ENCODE results near the gene SLC39A11.
"Not testable (repeated sequence)": the region's sequence is repeated elsewhere in the genome, so short reads cannot be mapped to it uniquely, and the experiment has no call there.

Gene SLC39A11

DNA sequence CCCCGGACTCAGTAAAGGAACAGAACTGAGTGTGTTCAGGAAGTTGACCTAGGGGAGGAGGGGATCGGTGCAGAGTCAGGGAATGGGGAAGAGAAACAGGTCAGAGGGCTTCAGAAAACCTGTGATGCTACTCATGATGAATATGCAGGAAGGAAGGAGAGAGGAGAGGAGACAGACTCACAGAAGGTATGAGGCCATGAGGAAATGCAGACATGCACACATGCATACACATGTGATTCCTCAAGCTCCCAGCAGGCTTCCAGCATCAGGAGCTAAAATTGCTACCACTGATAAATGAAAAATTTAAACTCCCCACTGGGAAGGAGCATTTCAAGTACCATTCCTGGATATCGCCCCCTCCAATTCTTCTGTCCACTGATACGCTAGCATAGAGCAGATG, 262.6 kb downstream of the SLC39A11 start:
- no peak for TF ChIP-seq ZNF70 (CRISPR knock-in tag; IDR thresholded peaks at IDR 0.05)
- TF ChIP-seq ESRRG (CRISPR knock-in tag; IDR thresholded peaks at IDR 0.05), result no peak
- TF ChIP-seq TCF4 (CRISPR knock-in tag; IDR thresholded peaks at IDR 0.05; ENCODE audit: borderline replicate concordance), result no peak
- TF ChIP-seq TOX (CRISPR knock-in tag; IDR thresholded peaks at IDR 0.05; ENCODE audit: borderline replicate concordance), result no peak
- TF ChIP-seq CSDC2 (CRISPR knock-in tag; IDR thresholded peaks at IDR 0.05), result no peak
- no peak for TF ChIP-seq ZNF565 (CRISPR knock-in tag; conservative IDR thresholded peaks at IDR 0.05; ENCODE audit: low read depth)
- no peak for ATAC-seq

- TF ChIP-seq RARB (CRISPR knock-in tag; IDR thresholded peaks at IDR 0.05) (no peak), ZFP30 (CRISPR knock-in tag; IDR thresholded peaks at IDR 0.05) (no peak), OSR1 (CRISPR knock-in tag; IDR thresholded peaks at IDR 0.05) (no peak), ESRRG (CRISPR knock-in tag; IDR thresholded peaks at IDR 0.05) (no peak)
- TF ChIP-seq, protein P1, sequence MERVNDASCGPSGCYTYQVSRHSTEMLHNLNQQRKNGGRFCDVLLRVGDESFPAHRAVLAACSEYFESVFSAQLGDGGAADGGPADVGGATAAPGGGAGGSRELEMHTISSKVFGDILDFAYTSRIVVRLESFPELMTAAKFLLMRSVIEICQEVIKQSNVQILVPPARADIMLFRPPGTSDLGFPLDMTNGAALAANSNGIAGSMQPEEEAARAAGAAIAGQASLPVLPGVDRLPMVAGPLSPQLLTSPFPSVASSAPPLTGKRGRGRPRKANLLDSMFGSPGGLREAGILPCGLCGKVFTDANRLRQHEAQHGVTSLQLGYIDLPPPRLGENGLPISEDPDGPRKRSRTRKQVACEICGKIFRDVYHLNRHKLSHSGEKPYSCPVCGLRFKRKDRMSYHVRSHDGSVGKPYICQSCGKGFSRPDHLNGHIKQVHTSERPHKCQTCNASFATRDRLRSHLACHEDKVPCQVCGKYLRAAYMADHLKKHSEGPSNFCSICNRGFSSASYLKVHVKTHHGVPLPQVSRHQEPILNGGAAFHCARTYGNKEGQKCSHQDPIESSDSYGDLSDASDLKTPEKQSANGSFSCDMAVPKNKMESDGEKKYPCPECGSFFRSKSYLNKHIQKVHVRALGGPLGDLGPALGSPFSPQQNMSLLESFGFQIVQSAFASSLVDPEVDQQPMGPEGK (CRISPR knock-in tag; IDR thresholded peaks at IDR 0.05; ENCODE audit: borderline replicate concordance), result no peak
- no peak for ATAC-seq
Measured at GRCh38 chr17:72826602-72827001, 265.9 kb downstream of the SLC39A11 start.

DNA sequence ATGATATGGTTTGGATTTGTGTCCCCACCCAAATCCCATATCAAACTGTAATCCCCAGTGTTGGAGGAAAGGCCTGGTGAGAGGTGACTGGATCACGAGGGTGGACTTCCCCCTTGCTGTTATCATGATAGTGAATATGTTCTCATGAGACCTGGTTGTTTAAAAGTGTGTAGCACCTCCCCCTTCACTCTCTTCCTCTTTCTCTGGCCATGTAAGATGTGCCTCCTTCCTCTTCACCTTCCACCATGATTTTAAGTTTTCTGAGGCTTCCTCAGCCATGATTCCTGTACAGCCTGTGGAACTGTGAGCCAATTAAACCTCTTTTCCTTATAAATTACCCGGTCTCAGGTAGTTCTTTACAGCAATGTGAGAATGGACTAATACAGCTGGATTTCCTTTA, 266.4 kb downstream of the SLC39A11 start:
- not testable (repeated sequence) for ATAC-seq

GRCh38 chr17:72825218-72825617, 267.3 kb downstream of the SLC39A11 start:
- TF ChIP-seq, protein P2, sequence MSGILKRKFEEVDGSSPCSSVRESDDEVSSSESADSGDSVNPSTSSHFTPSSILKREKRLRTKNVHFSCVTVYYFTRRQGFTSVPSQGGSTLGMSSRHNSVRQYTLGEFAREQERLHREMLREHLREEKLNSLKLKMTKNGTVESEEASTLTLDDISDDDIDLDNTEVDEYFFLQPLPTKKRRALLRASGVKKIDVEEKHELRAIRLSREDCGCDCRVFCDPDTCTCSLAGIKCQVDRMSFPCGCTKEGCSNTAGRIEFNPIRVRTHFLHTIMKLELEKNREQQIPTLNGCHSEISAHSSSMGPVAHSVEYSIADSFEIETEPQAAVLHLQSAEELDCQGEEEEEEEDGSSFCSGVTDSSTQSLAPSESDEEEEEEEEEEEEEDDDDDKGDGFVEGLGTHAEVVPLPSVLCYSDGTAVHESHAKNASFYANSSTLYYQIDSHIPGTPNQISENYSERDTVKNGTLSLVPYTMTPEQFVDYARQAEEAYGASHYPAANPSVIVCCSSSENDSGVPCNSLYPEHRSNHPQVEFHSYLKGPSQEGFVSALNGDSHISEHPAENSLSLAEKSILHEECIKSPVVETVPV (CRISPR knock-in tag; IDR thresholded peaks at IDR 0.05), result no peak
- no peak for TF ChIP-seq RARB (CRISPR knock-in tag; IDR thresholded peaks at IDR 0.05)
- no peak for TF ChIP-seq CSDC2 (CRISPR knock-in tag; IDR thresholded peaks at IDR 0.05)
- TF ChIP-seq PPARA (CRISPR knock-in tag; IDR thresholded peaks at IDR 0.05; ENCODE audit: borderline replicate concordance), result no peak
- no peak for TF ChIP-seq ESRRG (CRISPR knock-in tag; IDR thresholded peaks at IDR 0.05)
- TF ChIP-seq, protein P1 (CRISPR knock-in tag; IDR thresholded peaks at IDR 0.05; ENCODE audit: borderline replicate concordance), result no peak
- no peak for TF ChIP-seq TCF4 (CRISPR knock-in tag; IDR thresholded peaks at IDR 0.05; ENCODE audit: borderline replicate concordance)
- no peak for TF ChIP-seq OSR1 (CRISPR knock-in tag; IDR thresholded peaks at IDR 0.05)
- no peak for TF ChIP-seq ZC3H10 (CRISPR knock-in tag; IDR thresholded peaks at IDR 0.05)
- no peak for TF ChIP-seq GLIS3 (CRISPR knock-in tag; IDR thresholded peaks at IDR 0.05)
- TF ChIP-seq, protein P3, sequence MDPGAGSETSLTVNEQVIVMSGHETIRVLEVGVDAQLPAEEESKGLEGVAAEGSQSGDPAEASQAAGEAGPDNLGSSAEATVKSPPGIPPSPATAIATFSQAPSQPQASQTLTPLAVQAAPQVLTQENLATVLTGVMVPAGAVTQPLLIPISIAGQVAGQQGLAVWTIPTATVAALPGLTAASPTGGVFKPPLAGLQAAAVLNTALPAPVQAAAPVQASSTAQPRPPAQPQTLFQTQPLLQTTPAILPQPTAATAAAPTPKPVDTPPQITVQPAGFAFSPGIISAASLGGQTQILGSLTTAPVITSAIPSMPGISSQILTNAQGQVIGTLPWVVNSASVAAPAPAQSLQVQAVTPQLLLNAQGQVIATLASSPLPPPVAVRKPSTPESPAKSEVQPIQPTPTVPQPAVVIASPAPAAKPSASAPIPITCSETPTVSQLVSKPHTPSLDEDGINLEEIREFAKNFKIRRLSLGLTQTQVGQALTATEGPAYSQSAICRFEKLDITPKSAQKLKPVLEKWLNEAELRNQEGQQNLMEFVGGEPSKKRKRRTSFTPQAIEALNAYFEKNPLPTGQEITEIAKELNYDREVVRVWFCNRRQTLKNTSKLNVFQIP (CRISPR knock-in tag; IDR thresholded peaks at IDR 0.05; ENCODE audit: borderline replicate concordance, low read depth), result no peak
- no peak for TF ChIP-seq ZNF8 (CRISPR knock-in tag; IDR thresholded peaks at IDR 0.05)
- TF ChIP-seq TSHZ2 (CRISPR knock-in tag; IDR thresholded peaks at IDR 0.05), result no peak
- TF ChIP-seq, protein P4, sequence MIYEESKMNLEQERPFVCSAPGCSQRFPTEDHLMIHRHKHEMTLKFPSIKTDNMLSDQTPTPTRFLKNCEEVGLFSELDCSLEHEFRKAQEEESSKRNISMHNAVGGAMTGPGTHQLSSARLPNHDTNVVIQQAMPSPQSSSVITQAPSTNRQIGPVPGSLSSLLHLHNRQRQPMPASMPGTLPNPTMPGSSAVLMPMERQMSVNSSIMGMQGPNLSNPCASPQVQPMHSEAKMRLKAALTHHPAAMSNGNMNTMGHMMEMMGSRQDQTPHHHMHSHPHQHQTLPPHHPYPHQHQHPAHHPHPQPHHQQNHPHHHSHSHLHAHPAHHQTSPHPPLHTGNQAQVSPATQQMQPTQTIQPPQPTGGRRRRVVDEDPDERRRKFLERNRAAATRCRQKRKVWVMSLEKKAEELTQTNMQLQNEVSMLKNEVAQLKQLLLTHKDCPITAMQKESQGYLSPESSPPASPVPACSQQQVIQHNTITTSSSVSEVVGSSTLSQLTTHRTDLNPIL (CRISPR knock-in tag; IDR thresholded peaks at IDR 0.05; ENCODE audit: low read depth), result no peak
- TF ChIP-seq BACH2 (CRISPR knock-in tag; IDR thresholded peaks at IDR 0.05; ENCODE audit: borderline replicate concordance), result no peak
- ATAC-seq, result no peak

- ATAC-seq, result not testable (repeated sequence)
Measured at GRCh38 chr17:72824267-72824666, 268.2 kb downstream of the SLC39A11 start.

All from SK-N-SH treated with all-trans-retinoic acid at 6 μM for 48 hours (cell line).